Esophagus squamous epithelium (tissue), 4 donors: Measurements from ENCODE around the gene MCHR1.

Experiments
- POLR2A ChIP-seq, 4 donors: fragments of 450-650 bp; IDR thresholded peaks; one replicate each; pipeline ENCODE4 v1.6.1; 2017; ENCODE audit warnings: antibody characterized with exemption in 4 of 4, mild to moderate bottlenecking in 4 of 4, moderate library complexity in 3 of 4
- TF ChIP-seq, protein P1 (sequence below), 6 experiments: fragments of 450-650 bp in 4 of 6; fragments of 200-600 bp in 2 of 6; sonication (generic) in 2 of 6; IDR thresholded peaks; one replicate each; pipeline ENCODE4 v1.5.1; 2016 to 2019; ENCODE audit warnings: antibody characterized with exemption in 6 of 6, mild to moderate bottlenecking in 4 of 6, moderate library complexity in 4 of 6

DNA sequence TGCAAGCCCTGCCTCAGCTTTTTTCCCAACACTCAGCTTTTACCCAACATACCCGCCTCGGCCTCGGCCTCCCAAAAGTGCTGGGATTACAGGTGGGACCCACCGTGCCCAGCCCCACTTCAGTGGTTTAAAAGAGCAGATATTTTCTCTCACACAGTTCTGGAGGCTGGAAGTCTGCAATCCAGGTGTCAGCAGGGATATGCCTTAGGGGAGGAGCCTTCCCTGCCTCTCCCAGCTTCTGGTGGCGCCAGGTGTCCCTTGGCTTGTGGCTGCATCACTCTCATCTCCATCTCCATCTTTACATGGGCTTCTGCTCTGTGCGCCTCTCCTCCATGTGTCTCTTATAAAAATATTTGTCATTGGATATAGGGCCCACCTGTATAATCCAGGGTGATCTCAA, 50.0 kb downstream of the MCHR1 start:
- TF ChIP-seq, protein P1, sequence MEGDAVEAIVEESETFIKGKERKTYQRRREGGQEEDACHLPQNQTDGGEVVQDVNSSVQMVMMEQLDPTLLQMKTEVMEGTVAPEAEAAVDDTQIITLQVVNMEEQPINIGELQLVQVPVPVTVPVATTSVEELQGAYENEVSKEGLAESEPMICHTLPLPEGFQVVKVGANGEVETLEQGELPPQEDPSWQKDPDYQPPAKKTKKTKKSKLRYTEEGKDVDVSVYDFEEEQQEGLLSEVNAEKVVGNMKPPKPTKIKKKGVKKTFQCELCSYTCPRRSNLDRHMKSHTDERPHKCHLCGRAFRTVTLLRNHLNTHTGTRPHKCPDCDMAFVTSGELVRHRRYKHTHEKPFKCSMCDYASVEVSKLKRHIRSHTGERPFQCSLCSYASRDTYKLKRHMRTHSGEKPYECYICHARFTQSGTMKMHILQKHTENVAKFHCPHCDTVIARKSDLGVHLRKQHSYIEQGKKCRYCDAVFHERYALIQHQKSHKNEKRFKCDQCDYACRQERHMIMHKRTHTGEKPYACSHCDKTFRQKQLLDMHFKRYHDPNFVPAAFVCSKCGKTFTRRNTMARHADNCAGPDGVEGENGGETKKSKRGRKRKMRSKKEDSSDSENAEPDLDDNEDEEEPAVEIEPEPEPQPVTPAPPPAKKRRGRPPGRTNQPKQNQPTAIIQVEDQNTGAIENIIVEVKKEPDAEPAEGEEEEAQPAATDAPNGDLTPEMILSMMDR (IDR thresholded peaks at IDR 0.05) = no peak
- no peak for TF ChIP-seq POLR2A (IDR thresholded peaks at IDR 0.05)
